Activated naive CD4-positive, alpha-beta T cell treated with anti-CD3 and anti-CD28 coated beads, Interleukin-2, amount 10 ng/mL, durations not matched to agents 7 days and 5 days (primary cell): Measurements from ENCODE around the gene VANGL2.
"Not testable (repeated sequence)": the region's sequence is repeated elsewhere in the genome, so short reads cannot be mapped to it uniquely, and the experiment has no call there.

Experiments used
- CTCF ChIA-PET: fragments of 350-600 bp; sonication (Branson Sonifier 250); formaldehyde crosslinking; loops from one replicate; lab custom pipeline; 2021; ENCODE audit warnings: antibody characterized with exemption; lab: Charles Lee
- DNase-seq: peaks from one replicate; pipeline ENCODE4 v3.0.0-alpha.2; 2020
- H3K27ac Mint-ChIP-seq: one replicate; pipeline ENCODE4 v1.8.0; 2021; ENCODE audit warnings: mild to moderate bottlenecking, moderate library complexity, mixed read lengths
- H3K27me3 Mint-ChIP-seq: one replicate; pipeline ENCODE4 v1.8.0; 2021; ENCODE audit warnings: mild to moderate bottlenecking, mixed read lengths
- H3K36me3 Mint-ChIP-seq: one replicate; pipeline ENCODE4 v1.8.0; 2021; ENCODE audit warnings: mixed read lengths
- H3K4me1 Mint-ChIP-seq: one replicate; pipeline ENCODE4 v1.8.0; 2021; ENCODE audit warnings: mixed read lengths
- H3K4me3 Mint-ChIP-seq: one replicate; pipeline ENCODE4 v1.8.0; 2021; ENCODE audit warnings: mild to moderate bottlenecking, moderate library complexity, mixed read lengths
- H3K9me3 Mint-ChIP-seq: one replicate; pipeline ENCODE4 v1.8.0; 2021; ENCODE audit warnings: mixed read lengths

The VANGL2 gene

DNA sequence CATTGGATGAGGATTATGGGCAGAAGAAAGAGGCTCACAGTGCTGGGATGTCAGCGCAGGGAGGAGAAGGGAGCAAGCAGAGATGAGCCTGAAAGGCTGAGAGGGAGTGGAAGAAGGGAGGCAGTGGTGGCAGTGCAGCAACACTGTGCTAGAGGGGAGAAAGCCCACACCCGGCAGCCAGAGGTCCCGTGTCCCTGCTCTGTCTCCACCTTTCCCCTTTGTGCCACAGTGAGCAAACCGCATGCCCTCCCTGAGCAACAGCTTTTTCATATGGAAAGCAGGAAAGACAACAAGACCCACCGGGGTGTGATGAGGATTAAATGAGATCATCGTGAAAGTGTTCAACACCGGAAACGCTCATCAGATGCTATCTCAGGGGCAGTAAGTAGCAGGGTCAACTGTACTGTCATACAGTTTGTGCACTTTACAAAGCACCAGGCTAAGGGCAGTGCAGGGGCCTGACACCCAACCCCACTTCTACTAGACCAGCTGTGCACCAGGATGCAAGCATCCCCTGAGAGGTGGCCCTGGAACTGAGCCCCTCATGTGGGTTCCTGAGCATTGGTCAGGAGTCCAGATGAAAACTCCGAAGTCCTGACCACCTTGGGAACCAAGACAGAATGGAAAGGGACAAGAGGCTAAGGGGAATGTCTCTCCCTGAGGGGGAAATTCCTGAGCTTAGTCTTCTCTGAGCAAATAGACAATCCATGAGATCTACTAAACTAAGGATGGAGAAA is 24.4 kb upstream of the VANGL2 start:
- Mint-ChIP-seq H3K27me3 (peaks cover 37% of the 10 kb centered on the region), H3K27ac (no peak overlapping the region), H3K4me1 (peaks cover 12% of the 10 kb centered on the region), H3K9me3 (no peaks in the 10 kb centered on the region), H3K36me3 (no peaks in the 10 kb centered on the region), H3K4me3 (no peak overlapping the region)
- peak; percentile 23 for DNase-seq
- CTCF ChIA-PET = interaction anchor here (0.8 to 4.5 kb wide), 31 partner anchors 8 to 330 kb away, joined by 3 to 60 read pairs (median 5); partner anchors contain the start of genes DCAF8 and IGSF8

DNA sequence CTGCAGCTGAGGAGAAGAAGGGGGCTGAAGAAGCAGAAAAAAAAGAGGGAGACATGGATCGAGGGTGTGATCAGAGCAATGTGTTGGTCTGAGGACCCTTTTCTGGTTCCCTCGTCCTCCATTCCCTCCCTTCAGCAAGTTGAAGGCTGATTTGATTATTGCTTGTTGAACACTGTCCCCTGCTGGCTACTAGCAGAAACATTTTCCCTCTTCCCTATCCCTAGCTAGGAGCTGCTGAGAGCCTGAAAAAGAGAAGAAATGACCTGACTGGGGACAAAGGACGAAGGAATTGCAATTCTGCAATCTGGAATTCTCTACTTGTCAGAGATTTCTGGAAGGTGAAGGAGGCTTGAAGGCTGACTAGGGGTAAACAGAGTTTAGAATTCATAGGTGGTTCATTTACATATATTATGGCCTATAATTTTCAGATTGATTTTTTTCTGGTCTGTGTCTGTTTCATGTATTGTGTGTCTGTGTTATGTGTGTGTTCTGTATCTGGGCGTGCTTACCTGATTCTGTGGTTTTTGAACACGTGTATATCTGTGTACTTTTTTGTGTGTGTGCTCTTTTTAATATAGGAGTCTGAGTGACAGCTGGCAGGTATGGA is 23.7 kb upstream of the VANGL2 start:
- H3K9me3 Mint-ChIP-seq = no peaks in the 10 kb centered on the region
- DNase-seq = peak; percentile 44
- no peaks in the 10 kb centered on the region for H3K36me3 Mint-ChIP-seq
- peaks cover 12% of the 10 kb centered on the region for H3K4me1 Mint-ChIP-seq
- H3K4me3 Mint-ChIP-seq = no peak overlapping the region
- CTCF ChIA-PET = interaction anchor here (0.6 to 4.5 kb wide), 38 partner anchors 9 to 330 kb away, joined by 3 to 60 read pairs (median 4); partner anchors contain the start of genes CASQ1, DCAF8, IGSF8 and PEX19
- H3K27me3 Mint-ChIP-seq = peaks cover 35% of the 10 kb centered on the region
- no peak overlapping the region for H3K27ac Mint-ChIP-seq

DNA sequence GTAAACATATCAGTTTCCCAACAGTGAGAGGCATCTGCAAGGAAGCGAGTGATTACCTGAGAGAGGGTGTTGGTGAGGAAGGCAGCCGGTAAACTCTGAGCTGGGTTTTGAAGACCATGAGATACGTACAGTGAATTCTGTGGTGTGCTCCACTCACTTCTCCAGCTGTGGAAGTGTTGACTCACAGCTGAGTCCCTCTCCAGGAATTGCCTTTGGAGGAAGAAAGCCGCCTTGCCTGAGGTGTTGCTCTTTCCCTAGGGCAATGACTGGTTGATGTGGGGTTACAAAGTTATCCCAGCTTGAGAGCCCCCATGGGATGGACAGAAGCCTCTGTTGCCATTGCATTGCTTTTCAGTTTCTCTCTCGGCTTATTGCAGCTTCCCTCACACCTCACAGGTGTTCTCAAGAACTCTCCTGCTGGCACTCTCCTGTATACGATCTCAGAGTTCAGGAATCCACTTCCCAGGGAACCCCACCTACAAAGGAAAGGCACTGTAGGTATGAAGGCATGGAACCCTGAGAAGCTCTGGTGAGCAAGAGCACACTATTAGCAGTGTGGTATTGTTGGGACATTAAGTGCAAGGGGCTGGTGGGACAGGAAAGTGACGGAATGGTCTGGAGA is 22.7 kb upstream of the VANGL2 start:
- no peaks in the 10 kb centered on the region for H3K9me3 Mint-ChIP-seq
- H3K4me3 Mint-ChIP-seq = no peak overlapping the region
- no peak overlapping the region for H3K27ac Mint-ChIP-seq
- CTCF ChIA-PET = interaction anchor here (0.7 to 4.5 kb wide), 27 partner anchors 10 to 299 kb away, joined by 3 to 60 read pairs (median 5); partner anchors contain the start of genes CASQ1, IGSF8 and PEX19
- H3K27me3 Mint-ChIP-seq = peaks cover 35% of the 10 kb centered on the region
- no peaks in the 10 kb centered on the region for H3K36me3 Mint-ChIP-seq
- H3K4me1 Mint-ChIP-seq = peaks cover 12% of the 10 kb centered on the region
- no peak for DNase-seq

DNA sequence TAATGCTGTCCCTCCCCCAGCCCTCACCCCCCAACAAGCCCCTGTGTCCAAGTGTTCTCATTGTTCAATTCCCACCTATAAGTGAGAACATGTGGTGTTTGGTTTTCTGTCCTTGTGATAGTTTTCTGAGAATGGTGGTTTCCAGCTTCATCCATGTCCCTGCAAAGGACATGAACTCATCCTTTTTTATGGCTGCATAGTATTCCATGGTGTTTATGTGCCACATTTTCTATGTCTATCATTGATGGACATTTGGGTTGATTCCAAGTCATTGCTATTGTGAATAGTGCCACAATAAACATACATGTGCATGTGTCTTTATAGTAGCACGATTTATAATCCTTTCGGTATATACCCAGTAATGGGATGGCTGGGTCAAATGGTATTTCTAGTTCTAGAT is 15.6 kb upstream of the VANGL2 start:
- H3K4me1 Mint-ChIP-seq, CTCF ChIA-PET, DNase-seq, H3K27ac Mint-ChIP-seq, H3K4me3 Mint-ChIP-seq, H3K9me3 Mint-ChIP-seq, H3K36me3 Mint-ChIP-seq: not testable (repeated sequence)
- H3K27me3 Mint-ChIP-seq = peaks cover 25% of the 10 kb centered on the region

DNA sequence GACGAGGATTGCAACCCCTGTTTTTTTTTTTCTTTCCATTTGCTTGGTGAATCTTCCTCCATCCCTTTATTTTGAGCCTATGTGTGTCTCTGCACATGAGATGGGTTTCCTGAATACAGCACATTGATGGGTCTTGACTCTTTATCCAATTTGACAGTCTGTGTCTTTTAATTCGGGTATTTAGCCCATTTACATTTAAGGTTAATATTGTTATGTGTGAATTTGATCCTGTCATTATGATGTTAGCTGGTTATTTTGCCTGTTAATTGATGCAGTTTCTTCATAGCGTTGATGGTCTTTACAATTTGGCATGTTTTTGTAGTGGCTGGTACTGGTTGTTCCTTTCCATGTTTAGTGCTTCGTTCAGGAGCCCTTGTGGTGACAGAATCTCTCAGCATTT is 12.0 kb upstream of the VANGL2 start:
- H3K9me3 Mint-ChIP-seq, DNase-seq, H3K36me3 Mint-ChIP-seq, H3K27ac Mint-ChIP-seq, CTCF ChIA-PET, H3K4me3 Mint-ChIP-seq, H3K4me1 Mint-ChIP-seq: not testable (repeated sequence)
- H3K27me3 Mint-ChIP-seq = peaks cover 39% of the 10 kb centered on the region

DNA sequence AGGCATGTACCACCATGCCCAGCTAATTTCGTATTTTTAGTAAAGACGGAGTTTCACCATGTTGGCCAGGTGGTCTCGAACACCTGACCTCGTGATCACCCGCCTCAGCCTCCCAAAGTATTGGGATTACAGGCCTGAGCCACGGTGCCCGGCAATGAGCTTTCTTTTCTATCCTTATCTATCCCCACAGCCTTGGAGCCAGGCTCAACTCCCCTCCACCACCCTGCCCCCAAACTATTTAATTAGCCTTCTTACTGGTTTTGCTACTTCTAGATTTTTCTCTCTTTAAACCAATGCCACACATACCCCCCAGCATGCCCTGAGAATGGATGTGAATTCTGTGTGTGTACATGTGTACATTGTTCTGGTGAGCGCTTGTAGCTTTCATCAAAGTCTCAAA is 5.7 kb upstream of the VANGL2 start:
- Mint-ChIP-seq H3K4me1 (no peaks in the 10 kb centered on the region), H3K4me3 (no peak overlapping the region), H3K27me3 (peaks cover 43% of the 10 kb centered on the region), H3K27ac (no peak overlapping the region), H3K9me3 (no peaks in the 10 kb centered on the region), H3K36me3 (no peaks in the 10 kb centered on the region)
- CTCF ChIA-PET = interaction anchor here (0.6 kb wide), 1 partner anchor 46 kb away, joined by 3 read pairs; no protein-coding TSS in a partner anchor
- no peak for DNase-seq

DNA sequence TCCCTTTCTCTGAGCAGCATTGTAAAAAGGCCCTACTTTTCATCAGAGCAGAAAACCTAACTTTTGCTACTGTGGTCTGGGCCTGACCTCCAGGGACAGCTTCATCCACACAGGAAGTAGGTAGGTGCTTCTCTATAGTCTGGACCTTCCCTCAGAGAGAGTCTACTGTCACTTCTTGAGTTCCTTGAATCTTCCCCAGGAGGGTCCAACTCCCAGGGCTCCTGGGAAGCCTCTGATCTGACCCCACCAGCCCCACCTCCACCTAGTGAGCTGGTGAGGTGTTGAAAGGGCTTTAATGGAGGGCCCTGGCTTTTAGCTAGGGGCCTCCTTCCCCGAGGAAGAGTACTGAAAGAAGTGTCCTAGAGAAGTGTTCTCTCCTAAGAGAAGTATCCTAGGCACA is 2.7 kb upstream of the VANGL2 start:
- Mint-ChIP-seq H3K4me1 (peaks cover 2% of the 10 kb centered on the region), H3K36me3 (no peaks in the 10 kb centered on the region), H3K4me3 (no peak overlapping the region), H3K27ac (no peak overlapping the region), H3K9me3 (no peaks in the 10 kb centered on the region), H3K27me3 (peaks cover 54% of the 10 kb centered on the region)
- no peak for DNase-seq
- CTCF ChIA-PET = interaction anchor here (0.8 to 1.2 kb wide), 3 partner anchors 11 to 106 kb away, joined by 3 to 5 read pairs (median 4); no protein-coding TSS in a partner anchor

DNA sequence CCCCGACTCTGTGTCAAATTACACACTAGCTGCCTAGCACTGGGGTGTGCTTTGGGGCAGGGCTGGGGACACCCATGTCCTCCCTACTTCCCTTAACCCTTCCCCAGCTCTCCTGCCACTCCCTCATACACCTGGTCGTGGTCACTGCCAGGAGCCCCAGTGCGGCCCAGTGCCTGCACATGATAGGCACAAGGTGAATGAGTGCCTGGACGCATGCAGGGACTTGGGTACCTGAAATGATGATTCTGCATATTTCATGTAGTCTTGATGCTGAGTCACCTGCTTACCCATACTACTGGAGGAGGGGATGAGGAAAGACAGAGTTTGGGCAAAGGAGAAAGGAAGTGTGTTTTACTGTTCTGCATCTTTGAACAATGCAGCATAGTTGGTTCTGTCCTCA is 1.5 kb upstream of the VANGL2 start:
- CTCF ChIA-PET = no interaction called here
- Mint-ChIP-seq H3K9me3 (no peaks in the 10 kb centered on the region), H3K27ac (no peak overlapping the region), H3K36me3 (no peaks in the 10 kb centered on the region), H3K4me1 (peaks cover 2% of the 10 kb centered on the region), H3K4me3 (no peak overlapping the region), H3K27me3 (peaks cover 65% of the 10 kb centered on the region)
- no peak for DNase-seq

DNA sequence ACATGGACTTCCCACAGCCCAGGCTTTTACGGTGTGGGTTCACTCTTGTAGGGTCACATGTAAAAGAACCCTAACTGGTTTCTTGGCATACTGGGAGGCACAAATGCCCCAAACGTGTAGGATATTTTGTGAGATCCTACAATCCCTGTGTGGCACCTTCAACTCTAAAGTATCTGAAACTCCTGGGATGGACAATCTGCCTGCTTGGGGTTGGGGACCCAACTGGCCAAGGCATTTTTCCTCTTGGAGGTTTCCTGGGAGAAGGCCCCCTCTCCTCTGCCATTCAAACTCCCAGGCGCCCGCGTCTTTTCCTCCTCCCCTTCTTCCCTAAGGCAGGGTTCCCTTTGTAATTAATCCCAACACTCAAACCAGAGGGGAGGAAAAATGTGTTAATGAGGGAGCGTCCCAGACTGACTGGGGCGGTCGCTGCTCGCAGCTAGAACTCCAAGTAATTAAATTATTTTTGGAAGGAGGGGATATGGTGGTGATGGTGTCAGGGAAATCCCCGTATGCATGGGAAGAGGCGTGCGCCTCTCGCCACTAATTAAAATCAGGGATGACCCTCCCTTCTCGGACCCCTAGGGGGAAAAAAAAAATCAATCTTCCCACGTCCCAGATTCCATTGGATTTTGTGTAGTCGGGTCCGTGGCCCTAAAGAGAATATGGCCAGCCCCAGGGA is 681 bp upstream of the VANGL2 start:
- CTCF ChIA-PET = no interaction called here
- Mint-ChIP-seq H3K36me3 (no peaks in the 10 kb centered on the region), H3K9me3 (no peaks in the 10 kb centered on the region), H3K27ac (no peak overlapping the region), H3K4me1 (peaks cover 2% of the 10 kb centered on the region), H3K27me3 (peaks cover 69% of the 10 kb centered on the region), H3K4me3 (peak overlapping the region; percentile 11)
- no peak for DNase-seq

DNA sequence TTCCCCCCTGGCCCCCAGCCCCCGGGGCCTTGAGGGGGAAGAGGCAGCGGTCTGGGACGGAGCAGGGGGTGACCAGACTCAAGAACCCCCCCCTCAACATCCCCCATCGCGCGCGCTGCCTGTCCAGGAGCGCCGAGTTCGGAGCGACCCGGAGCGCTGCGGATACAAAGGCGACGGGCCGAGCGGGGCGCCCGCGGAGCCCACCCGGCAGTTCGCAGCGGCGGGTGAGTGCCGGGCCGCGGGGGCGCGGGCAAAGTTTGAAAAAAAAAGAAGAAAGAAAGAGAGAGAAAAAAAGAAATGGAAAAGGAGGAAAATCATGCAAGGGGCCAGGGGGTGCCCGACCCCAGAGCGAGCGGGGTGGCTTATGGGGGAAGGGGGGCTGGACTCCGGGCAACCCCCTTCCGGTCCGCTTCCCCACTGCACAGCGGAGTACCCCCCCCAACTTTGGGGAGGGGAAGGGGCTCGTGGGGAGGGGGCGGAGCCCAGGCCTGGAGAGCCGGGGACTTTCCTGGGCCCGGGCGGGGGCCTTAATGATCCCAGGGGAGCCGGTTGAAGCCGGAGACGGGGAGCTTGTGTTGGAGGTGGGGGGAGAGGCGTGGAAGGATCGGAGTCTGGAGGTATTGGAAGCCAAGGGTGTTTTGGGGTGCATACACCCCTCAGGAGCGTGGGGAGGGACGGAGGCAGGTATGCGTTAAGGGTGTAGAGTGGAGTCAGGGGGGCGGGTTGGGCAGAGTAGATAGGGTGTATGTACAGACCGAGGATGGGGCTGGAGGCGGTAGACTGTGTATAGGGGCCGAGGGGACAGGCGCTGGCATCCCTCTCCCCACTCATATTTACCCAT is 502 bp downstream of the VANGL2 start:
- Mint-ChIP-seq H3K27ac (no peak overlapping the region), H3K4me3 (peak overlapping the region; percentile 17), H3K9me3 (no peaks in the 10 kb centered on the region)

DNA sequence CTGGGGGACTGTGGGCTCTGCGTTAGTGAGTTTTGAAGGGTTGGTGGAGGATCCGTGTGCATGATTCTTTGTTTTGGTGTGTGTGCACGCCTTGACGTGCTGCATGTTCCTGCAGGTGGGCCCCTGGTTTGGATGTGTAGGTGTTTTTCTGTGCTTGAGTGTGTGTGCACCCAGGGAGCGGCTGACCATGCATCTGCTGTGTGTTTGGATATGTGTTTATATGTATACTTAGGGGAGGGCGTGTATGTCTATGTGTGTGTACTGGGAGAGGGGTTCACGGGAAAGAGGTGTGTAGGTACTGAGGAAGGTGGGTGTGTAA is 1.1 kb downstream of the VANGL2 start:
- Mint-ChIP-seq H3K27me3 (peaks cover 78% of the 10 kb centered on the region), H3K36me3 (no peaks in the 10 kb centered on the region), H3K4me3 (no peak overlapping the region), H3K27ac (no peak overlapping the region), H3K4me1 (peaks cover 2% of the 10 kb centered on the region), H3K9me3 (no peaks in the 10 kb centered on the region)
- no peak for DNase-seq
- CTCF ChIA-PET = no interaction called here

More for the DNA sequence above, 502 bp downstream of the VANGL2 start:
- Mint-ChIP-seq H3K27me3 (peaks cover 75% of the 10 kb centered on the region), H3K4me1 (peaks cover 2% of the 10 kb centered on the region), H3K36me3 (no peaks in the 10 kb centered on the region)
- CTCF ChIA-PET = no interaction called here
- DNase-seq = no peak

DNA sequence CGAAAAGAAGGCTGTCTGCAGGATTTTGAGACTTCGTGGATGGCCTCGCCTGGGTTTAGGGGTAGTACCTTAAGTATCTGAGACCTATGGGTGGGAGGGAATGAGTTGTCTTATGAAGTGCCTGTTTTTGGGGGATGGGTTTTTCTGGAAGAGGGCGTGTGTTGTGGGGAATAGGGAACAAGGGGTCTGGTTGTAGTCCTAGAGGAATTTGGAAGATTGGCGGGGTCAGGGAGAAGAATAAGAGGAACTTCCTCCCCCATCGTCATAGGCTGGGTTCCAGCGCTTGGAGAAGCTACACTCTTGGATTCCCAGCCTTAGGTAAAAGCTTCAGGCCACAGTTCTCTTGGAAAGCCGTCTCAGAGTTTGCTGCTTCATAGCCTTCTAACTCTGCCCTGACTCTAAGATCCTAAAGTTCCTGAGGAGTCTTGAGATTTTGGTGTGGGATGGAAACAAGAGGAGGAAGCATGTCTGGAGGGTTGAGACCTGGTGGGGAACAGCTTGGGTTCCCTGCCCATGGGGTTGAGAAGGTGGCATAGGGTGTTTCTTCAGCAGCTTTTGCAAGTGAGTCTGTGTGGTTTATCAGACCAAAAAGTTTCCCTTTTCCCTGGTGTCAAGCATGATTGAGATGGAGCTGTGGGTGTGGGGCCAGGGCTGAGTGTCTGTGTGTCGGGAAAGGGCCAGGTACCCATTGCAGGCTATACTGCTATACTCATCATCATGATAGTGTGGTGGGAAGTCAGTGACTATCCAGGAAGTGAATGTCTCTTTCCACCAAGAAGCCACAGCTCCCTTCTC is 1.8 kb downstream of the VANGL2 start:
- CTCF ChIA-PET = no interaction called here
- H3K27me3 Mint-ChIP-seq = peaks cover 79% of the 10 kb centered on the region
- no peak overlapping the region for H3K27ac Mint-ChIP-seq
- no peaks in the 10 kb centered on the region for H3K36me3 Mint-ChIP-seq
- H3K4me1 Mint-ChIP-seq = peaks cover 2% of the 10 kb centered on the region
- DNase-seq = no peak
- no peaks in the 10 kb centered on the region for H3K9me3 Mint-ChIP-seq
- no peak overlapping the region for H3K4me3 Mint-ChIP-seq

DNA sequence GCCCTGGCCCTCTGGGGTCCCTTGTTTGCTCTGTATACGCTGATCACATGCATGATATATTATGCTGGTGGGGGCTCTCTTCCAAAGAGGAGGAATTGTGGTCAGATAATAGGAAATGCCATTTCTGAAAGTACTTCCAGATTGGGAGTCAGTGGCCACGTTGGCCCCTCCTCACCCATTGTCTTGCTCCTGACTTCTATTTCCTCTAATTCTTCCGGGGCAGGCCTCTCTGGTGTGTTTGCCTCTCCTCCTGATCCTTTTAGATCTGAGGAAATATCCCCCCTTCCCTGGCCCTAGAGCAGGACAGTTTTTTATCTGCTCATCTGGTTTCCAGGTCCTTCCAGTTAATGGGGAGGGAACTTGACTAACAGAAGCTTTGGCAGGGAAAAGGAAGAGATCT is 2.9 kb downstream of the VANGL2 start:
- CTCF ChIA-PET = no interaction called here
- no peak for DNase-seq
- Mint-ChIP-seq H3K36me3 (no peaks in the 10 kb centered on the region), H3K27me3 (peaks cover 79% of the 10 kb centered on the region), H3K4me3 (no peak overlapping the region), H3K4me1 (peaks cover 2% of the 10 kb centered on the region), H3K9me3 (no peaks in the 10 kb centered on the region), H3K27ac (no peak overlapping the region)
